HG03060 (cell line): ENCODE measurements around the gene PPM1H.
"Not testable (repeated sequence)": the region's sequence is repeated elsewhere in the genome, so short reads cannot be mapped to it uniquely, and the experiment has no call there.

Experiments
- ATAC-seq: cut with Tn5 transposase; IDR thresholded peaks from one replicate; pipeline ENCODE4 v1.9.1; 2021; ENCODE audit warnings: low read depth, moderate number of reproducible peaks; ENCODE audit not compliant: unreplicated experiment

PPM1H gene

GRCh38 chr12:62748941-62749468 is 185.9 kb downstream of the PPM1H start:
- no peak for ATAC-seq

DNA sequence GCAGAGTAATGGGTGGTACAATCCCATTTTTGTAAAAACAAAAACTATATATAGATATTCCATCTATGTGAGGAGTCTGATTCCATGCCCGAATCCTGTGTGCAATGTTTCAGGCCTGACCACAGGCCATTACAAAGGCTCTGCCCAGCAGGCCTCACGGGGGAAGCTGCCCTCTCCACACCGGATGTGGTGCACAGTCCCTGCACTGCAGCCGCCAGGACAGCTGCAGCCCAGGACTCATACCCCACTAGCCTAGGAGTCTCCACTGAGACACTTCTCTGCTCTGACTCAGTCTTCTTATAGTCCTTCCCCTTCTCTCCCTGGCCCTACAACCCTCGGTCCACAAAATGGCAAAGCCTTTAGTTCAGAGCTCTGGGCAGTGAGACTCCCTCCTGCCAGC is 190.4 kb downstream of the PPM1H start:
- no peak for ATAC-seq

DNA sequence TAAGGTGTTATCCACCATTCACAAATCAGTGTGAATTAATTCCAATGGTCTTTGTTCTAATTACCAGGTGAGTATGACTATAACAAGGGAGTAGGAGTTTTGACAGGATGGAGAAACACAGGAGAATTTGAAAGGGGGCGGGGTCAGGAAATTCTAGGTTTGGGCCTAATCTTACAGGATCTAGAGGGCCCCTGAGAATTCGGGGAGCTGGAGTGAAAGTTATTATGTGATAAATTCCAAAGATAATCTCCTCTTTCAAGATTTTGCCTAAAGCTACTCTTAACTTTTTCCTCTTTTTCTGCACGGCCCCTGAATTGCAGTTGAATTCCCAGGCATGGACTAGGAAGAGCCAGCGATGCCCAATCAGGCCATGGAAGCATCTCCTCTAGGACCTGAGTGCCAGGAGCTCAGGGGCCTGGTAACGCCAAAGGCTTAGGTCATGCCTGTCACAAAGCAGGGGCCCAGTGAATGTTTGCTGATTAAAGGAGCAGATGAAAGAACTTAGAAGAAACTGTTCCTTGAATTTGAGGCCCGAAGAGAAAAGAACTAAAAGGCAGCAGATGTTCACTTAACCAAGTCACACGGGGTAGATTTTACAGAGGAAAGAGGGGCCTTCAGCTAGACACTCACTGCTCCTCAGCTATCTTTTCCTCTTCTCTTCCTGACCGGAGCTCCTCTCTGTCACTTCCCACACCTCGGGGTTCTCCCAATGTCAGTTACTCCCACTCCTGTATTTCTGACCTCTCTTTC is 195.5 kb downstream of the PPM1H start:
- ATAC-seq: no peak

DNA sequence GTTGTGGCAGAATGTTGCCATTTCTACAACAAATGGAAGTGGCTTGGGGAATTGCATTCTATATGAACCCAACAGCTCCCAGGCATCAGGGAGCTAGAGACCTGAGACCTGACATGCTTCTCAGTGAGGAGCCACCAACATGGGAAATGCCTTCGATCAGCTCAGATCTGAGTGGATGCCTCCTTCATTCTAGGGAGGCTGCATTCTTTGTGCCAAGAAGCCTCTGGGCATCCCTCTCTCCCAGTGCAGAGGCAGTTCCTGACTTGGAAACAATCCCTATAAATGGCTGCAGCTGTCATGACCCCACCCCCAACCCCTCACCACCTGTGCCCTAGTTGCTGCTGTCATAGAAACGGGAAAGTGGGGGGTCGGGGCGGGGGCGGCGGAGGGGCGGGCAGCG is 196.3 kb downstream of the PPM1H start:
- ATAC-seq: no peak

GRCh38 chr12:62738105-62738504 is 196.8 kb downstream of the PPM1H start:
- ATAC-seq: no peak

- no peak for ATAC-seq
These were observed 197.3 kb downstream of the PPM1H start for GRCh38 chr12:62737615-62738014.

DNA sequence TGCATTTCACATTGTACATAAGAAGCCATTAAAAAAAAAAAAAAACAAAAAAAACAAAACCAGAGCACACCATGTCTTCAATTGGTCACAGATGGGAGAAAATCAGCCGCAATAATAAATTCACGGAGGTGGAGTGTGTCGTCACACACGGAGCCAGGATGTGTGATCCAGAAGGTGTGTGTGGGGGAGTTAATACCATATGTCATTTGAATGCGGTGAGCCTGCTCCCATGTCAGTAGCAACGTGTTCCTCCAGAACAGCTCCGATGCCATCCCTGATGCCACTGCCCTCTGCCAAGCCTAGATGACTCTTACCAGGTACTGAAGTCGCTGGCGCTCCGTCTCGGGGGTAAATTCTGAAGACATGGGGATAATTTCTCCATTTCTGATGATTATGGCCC is 197.8 kb downstream of the PPM1H start:
- no peak for ATAC-seq

GRCh38 chr12:62736596-62736995 is 198.4 kb downstream of the PPM1H start:
- no peak for ATAC-seq

GRCh38 chr12:62732861-62733427 is 202.0 kb downstream of the PPM1H start:
- ATAC-seq: no peak

- ATAC-seq: no peak
These were observed 203.7 kb downstream of the PPM1H start for GRCh38 chr12:62731055-62731820.

DNA sequence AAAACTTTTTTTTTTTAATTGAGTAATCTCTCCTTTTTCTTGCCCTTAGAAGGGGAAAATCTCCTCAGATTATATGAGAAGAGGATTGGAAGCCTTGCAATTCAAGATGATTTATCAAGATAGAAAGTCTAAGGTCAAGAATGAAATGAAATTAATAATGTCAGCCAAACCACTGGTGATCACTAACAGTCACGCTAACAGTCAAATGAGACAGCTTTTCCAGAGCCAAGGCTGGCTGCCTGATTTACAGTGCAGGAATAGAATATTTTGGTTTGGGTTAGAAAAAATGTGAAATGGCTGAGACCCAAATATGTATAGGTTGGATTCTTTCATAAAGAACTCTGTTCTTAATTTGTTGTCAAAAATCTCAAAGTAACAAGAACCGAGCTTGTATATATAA is 204.3 kb downstream of the PPM1H start:
- no peak for ATAC-seq

- ATAC-seq: not testable (repeated sequence)
These were observed 205.1 kb downstream of the PPM1H start for GRCh38 chr12:62729579-62730544.

GRCh38 chr12:62728741-62729140 is 206.2 kb downstream of the PPM1H start:
- ATAC-seq: no peak

DNA sequence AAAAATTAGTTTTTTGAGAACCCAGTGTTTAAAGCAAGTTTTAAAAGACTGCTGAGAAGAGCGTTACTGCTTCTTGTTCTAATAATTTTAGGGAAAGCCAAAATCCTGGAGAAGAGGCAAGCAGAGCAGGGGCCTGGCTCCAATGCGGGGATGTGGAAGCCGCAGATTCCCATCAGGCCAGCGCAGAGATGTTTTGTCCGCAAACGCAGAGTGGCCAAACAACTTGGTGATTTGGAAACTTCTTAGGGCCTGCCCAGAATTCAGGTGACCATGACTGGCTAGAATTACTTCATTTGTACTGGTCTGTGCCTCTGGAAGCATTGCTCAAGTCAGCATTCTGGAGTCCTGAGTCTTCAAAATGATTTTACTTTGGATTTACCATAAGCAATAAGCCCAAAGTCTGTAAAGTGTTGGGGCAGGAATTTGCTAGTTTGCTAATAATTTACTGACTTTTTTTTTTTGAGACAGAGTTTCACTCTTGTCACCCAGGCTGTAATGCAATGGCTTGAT is 208.4 kb downstream of the PPM1H start:
- no peak for ATAC-seq

DNA sequence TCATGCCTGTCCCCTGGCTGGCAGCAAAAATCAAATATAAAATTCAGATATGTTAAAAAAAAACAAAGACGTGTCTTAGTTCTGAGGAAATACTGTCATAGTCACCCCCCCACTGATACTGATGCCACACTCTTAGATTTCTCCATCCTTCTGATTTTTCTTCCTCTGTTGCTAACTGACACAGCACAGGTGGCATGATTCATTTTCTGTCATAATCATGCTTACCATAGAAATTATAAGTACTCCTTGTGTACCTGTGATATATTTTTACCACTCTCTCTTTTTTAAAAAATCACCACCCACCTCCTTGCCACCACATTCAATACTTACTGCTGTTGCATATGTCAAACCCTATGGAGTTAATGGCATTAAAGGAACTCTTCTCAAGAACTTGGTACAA is 209.2 kb downstream of the PPM1H start:
- no peak for ATAC-seq

- no peak for ATAC-seq
These were observed 210.0 kb downstream of the PPM1H start for GRCh38 chr12:62724947-62725451.

- no peak for ATAC-seq
These were observed 210.7 kb downstream of the PPM1H start for GRCh38 chr12:62724285-62724684.

GRCh38 chr12:62722971-62723680 is 211.8 kb downstream of the PPM1H start:
- ATAC-seq: no peak

- ATAC-seq: no peak
These were observed 214.2 kb downstream of the PPM1H start for GRCh38 chr12:62720661-62721330.
